Mesodermal cell (in vitro differentiated cells): ENCODE data around the gene CRYBA4.

Source experiments
- H3K27ac ChIP-seq: 2 replicates; pipeline ENCODE4 v1.7.0; 2013; ENCODE audit warnings: mild to moderate bottlenecking, low read depth, low read length, moderate library complexity; ENCODE audit not compliant: severe bottlenecking
- H3K36me3 ChIP-seq: 2 replicates; pipeline ENCODE4 v1.7.1; 2013; ENCODE audit warnings: mild to moderate bottlenecking, low read length, moderate library complexity; ENCODE audit not compliant: control insufficient read depth, insufficient read depth
- H3K4me1 ChIP-seq: one replicate; pipeline ENCODE4 v1.7.1; 2013; ENCODE audit warnings: mild to moderate bottlenecking, low read length; ENCODE audit not compliant: insufficient read depth, control insufficient read depth, poor library complexity, severe bottlenecking
- H3K4me3 ChIP-seq: 2 replicates; pipeline ENCODE4 v1.7.0; 2013; ENCODE audit warnings: low read length, control low read depth, mild to moderate bottlenecking; ENCODE audit not compliant: insufficient read depth, poor library complexity, severe bottlenecking; ENCODE audit errors: extremely low read depth
- H3K9me3 ChIP-seq: 2 replicates; pipeline ENCODE4 v1.7.1; 2013; ENCODE audit warnings: mild to moderate bottlenecking, low read length, moderate library complexity; ENCODE audit not compliant: control insufficient read depth
- WGBS, 2 experiments: methylation state at CpG; one replicate each; pipeline ENCODE4 v1.1.5; 2013; ENCODE audit warnings: missing lambda C conversion rate in 2 of 2; ENCODE audit not compliant: insufficient coverage in 2 of 2; 5-methylcytosine and 5-hydroxymethylcytosine counted together

The CRYBA4 gene

DNA sequence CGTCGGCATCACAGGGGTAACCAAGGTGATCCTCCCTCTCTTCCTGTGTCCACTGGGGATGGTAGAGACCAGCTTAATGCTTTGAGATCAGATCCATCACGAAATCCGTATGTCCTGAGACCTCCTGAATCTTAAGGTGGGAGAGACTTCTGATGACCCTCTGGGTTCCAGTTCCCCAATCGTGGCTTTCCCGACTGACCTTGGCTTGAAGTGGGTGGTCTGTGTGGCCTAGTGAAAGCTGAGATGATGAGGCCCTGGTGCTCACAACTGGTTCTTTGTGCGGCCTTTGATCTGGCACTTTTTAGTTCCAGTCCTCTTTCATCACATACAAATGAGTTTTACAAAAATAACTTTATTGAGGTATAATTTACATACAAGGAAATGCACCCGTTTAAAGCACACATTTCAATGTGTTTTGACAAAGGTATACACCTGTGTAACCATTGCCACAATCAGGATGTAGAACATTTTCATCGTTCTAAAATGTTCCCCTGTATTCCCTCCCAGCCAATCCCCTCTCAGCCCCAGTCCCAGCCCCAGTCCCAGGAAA is 41.7 kb downstream of the CRYBA4 start:
- no peaks in the 10 kb centered on the region for H3K9me3 ChIP-seq
- H3K4me1 ChIP-seq: peaks cover 2% of the 10 kb centered on the region
- WGBS, 2 experiments: 90 to 91% methylated on average over 4 to 6 of the region's 9 CpGs
- no peaks in the 10 kb centered on the region for H3K36me3 ChIP-seq
- H3K4me3 ChIP-seq: no peak overlapping the region
- no peak overlapping the region for H3K27ac ChIP-seq

- Histone ChIP-seq H3K36me3 (no peaks in the 10 kb centered on the region), H3K9me3 (no peaks in the 10 kb centered on the region), H3K4me1 (no peaks in the 10 kb centered on the region), H3K27ac (no peak overlapping the region), H3K4me3 (no peak overlapping the region)
- 87 to 94% methylated on average over 2 to 3 of the region's 4 CpGs for WGBS, 2 experiments
Measured at GRCh38 chr22:26665813-26666231, 44.1 kb downstream of the CRYBA4 start.

DNA sequence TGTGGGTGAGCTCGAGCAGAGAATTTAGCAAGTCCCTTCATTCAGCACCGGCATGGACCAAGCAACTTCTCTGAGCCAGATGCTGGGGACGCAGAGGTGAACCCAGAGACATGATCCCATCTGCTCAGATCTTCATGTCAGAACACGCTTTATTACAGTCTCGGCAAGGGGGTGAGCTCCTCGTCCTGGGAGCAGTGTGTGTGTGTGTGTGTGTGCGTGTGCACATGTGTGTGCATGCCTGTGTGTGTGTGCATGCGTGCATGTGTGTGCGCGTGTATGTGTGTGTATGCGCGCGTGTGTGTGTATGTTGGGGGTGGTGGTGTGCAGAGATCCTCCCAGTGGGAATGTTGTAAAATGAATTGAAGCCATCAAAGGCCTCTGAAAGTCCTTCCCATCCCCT is 45.4 kb downstream of the CRYBA4 start:
- peaks cover 9% of the 10 kb centered on the region for H3K4me1 ChIP-seq
- H3K4me3 ChIP-seq: no peak overlapping the region
- WGBS, 2 experiments: 83 to 96% methylated on average over 6 to 9 of the region's 13 CpGs
- no peaks in the 10 kb centered on the region for H3K36me3 ChIP-seq
- H3K27ac ChIP-seq: no peak overlapping the region
- H3K9me3 ChIP-seq: no peaks in the 10 kb centered on the region

- 54% methylated on average over 2 of the region's 2 CpGs for WGBS, 2 experiments
Measured at GRCh38 chr22:26669060-26669481, 47.3 kb downstream of the CRYBA4 start.

GRCh38 chr22:26670459-26670858 is 48.7 kb downstream of the CRYBA4 start:
- Histone ChIP-seq H3K4me3 (no peak overlapping the region), H3K9me3 (no peaks in the 10 kb centered on the region), H3K36me3 (no peaks in the 10 kb centered on the region), H3K4me1 (peaks cover 22% of the 10 kb centered on the region), H3K27ac (no peak overlapping the region)
- WGBS, 2 experiments: 88 to 95% methylated on average over 3 of the region's 4 CpGs

More at GRCh38 chr22:26669060-26669481, 47.3 kb downstream of the CRYBA4 start:
- Histone ChIP-seq H3K36me3 (no peaks in the 10 kb centered on the region), H3K9me3 (no peaks in the 10 kb centered on the region), H3K4me3 (no peak overlapping the region), H3K27ac (no peak overlapping the region), H3K4me1 (peaks cover 17% of the 10 kb centered on the region)

DNA sequence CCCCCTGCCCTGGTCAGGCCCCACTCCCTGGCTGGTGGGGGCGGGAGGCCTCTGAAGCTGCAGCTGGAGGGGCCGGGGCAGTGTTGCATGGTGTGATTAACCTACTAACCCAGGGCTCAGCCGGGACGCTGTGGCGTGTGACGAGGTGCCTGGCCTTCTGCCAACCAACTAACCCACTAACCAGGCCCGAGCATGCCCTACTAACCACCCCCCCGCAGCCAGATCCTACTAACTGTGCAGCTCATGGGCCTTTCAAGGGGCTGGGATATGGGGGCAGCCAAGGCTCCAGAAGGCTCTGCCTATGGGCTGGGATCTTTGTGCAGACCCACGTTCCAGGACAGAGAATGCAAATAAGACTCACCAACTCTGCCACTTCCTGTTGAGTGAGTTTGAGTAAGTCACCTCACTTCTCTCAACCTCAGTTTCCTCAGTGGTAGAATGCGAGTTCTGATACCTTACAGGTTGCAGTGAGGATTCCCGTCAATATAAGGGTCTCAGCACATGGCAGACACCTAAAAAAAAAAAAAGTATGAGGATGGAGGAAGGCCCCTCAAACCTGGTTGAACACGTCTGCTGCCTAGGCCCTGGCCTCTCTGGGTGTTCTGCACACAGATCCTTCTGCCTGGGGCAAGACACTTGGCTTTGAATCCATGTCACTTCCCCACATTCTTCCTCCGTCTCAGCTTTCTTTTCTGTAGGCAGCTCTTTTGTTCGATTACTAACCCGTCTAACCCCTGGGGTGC is 49.7 kb downstream of the CRYBA4 start:
- H3K9me3 ChIP-seq: no peaks in the 10 kb centered on the region
- no peak overlapping the region for H3K4me3 ChIP-seq
- 90% methylated on average over 11 to 12 of the region's 15 CpGs for WGBS, 2 experiments
- H3K36me3 ChIP-seq: no peaks in the 10 kb centered on the region
- peaks cover 22% of the 10 kb centered on the region for H3K4me1 ChIP-seq
- H3K27ac ChIP-seq: peak overlapping the region; percentile 98

DNA sequence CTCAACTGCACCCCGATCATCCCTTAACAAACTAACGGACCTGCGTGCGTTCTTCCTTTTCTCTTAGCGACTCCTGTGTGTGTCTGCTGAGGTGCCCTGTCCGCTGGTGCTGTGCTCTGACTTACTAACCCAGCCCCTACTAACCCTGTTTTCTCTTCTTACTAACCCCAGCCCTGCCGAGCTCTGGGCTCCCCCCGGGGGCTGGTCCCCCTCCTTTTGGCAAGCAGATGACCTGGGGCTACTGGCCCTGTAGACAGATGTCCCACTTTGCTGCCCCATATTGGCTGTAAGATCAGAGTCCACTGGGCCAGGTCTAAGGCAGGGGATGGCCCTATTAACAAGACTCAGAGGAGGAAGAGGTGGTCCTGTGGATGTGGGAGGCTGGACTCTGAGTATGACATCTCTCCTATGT is 50.3 kb downstream of the CRYBA4 start:
- 96 to 98% methylated on average over 7 to 8 of the region's 8 CpGs for WGBS, 2 experiments
- Histone ChIP-seq H3K36me3 (no peaks in the 10 kb centered on the region), H3K4me1 (peaks cover 22% of the 10 kb centered on the region), H3K9me3 (no peaks in the 10 kb centered on the region), H3K27ac (peak overlapping the region; percentile 98), H3K4me3 (peak overlapping the region; percentile 52)

GRCh38 chr22:26672590-26673468 is 51.1 kb downstream of the CRYBA4 start:
- H3K9me3 ChIP-seq: no peaks in the 10 kb centered on the region

GRCh38 chr22:26673486-26673885 is 51.7 kb downstream of the CRYBA4 start:
- 79 to 94% methylated on average over 4 of the region's 4 CpGs for WGBS, 2 experiments
- peak overlapping the region; percentile 52 for H3K4me3 ChIP-seq
- H3K27ac ChIP-seq: peak overlapping the region; percentile 98
- no peaks in the 10 kb centered on the region for H3K36me3 ChIP-seq
- H3K9me3 ChIP-seq: no peaks in the 10 kb centered on the region
- peaks cover 22% of the 10 kb centered on the region for H3K4me1 ChIP-seq

More at GRCh38 chr22:26672590-26673468, 51.1 kb downstream of the CRYBA4 start:
- H3K36me3 ChIP-seq: no peaks in the 10 kb centered on the region
- peak overlapping the region; percentile 98 for H3K27ac ChIP-seq
- WGBS, 2 experiments: 27 to 33% methylated on average over 27 to 35 of the region's 36 CpGs
- H3K4me3 ChIP-seq: peak overlapping the region; percentile 52
- H3K4me1 ChIP-seq: peaks cover 22% of the 10 kb centered on the region

DNA sequence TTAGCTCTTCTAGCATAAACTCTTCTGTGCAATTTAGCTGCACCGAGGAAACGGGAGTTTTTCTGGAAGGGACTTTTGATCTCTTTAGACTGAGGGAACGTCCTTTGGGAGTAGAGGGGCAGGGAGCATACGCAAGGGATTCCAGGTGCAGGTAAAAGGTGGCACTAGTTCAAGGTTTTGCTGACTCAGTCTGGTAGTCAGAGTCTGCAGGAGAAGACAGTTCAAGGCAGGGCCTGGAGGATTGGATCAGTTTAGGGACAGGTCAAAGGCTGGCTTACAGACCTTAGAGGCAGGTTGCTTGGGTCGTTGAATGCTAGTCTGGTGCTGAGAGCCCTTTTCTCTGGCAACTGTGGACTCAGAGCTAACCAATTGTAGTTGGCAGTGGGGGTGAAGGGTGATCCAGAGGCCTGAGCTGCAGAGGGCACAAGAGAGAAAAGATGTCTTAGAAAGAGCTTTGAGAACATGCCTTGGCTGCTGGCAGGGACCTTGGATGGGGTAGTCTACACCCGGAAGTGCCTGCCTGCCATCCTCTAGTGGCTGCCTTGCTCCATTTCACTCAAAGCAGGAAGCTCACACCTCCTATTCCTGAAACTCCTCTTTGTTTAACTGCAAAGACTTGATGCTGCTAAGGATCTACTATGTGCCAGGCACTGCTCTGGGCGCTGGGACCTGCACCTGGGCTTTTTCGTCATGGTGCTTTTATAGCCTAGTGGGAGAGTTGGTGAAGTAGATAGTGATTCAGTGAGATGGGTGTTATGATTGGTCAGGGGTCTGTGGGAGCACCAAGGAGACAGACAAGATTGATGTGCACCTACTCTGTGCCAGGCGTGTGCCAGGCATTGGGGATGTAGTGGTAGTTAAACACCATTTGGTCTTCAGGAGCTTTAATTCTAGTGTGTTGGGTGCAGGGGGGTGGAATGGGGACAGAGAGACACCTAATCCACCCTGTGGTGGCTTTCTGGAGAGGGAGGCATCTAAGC is 52.7 kb downstream of the CRYBA4 start:
- peak overlapping the region; percentile 52 for H3K4me3 ChIP-seq
- H3K27ac ChIP-seq: no peak overlapping the region
- peaks cover 23% of the 10 kb centered on the region for H3K4me1 ChIP-seq
- 88 to 90% methylated on average over 9 of the region's 9 CpGs for WGBS, 2 experiments
- no peaks in the 10 kb centered on the region for H3K9me3 ChIP-seq
- H3K36me3 ChIP-seq: no peaks in the 10 kb centered on the region
